ENCODE measurements around the gene UBIAD1. TPM values are rescaled to one million over a fixed set of nuclear protein-coding genes. Genes with fewer than 3 reads are reported as not detected.

Gene UBIAD1
- total and polyA plus RNA-seq, 10 of the 15 experiments (the other 5 are each of a cell fraction or from before 2014, with no cell fraction given): 4.5 to 23.8 (median 16.0) TPM

DNA sequence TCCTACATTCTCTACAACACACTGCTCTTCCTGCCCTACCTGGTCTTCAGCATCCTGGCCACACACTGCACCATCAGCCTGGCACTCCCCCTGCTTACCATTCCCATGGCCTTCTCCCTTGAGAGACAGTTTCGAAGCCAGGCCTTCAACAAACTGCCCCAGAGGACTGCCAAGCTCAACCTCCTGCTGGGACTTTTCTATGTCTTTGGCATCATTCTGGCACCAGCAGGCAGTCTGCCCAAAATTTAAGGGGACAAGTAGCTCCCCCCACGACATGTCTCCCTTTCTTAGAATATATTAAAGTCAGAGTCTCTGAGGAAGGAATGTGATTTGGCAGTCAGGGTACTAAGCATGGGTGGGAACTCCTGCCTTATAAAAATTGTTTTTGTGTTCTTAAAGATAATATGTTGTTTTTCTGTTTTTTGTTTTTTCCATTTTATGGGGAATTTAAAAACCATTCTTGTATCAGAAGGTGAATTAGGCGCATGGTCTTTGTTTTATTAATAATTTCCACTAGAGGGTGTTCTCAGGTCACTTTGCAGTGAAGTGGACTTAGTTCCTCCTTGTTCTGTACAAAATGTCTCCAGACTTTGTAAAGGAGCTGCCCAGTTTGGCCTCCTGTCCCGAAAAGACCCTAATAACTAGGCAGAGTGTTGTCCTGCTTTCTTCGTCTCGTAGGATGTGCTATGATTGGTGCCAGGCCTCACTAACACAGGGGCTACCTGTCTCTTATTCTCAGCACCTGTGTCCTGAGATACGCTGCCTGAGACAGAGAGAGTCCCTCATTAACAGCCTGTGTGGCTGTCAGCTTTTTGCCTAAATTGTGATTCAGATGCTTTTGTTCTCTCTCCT is 13.1 kb downstream of the UBIAD1 start:
- H3K4me1 ChIP-seq (ENCODE audit: control insufficient read depth, insufficient read depth, low read length): peaks cover 3% of the 10 kb centered on the region
- H3K27me3 ChIP-seq (replicated peaks in 1 of 2; ENCODE audit: control insufficient read depth in 2 of 2, insufficient read depth in 2 of 2, low read length in 1 of 2): no peaks in the 10 kb centered on the region
- TF ChIP-seq YBX1 (IDR thresholded peaks at IDR 0.05) (no peak), ASH2L (IDR thresholded peaks at IDR 0.05; ENCODE audit: borderline replicate concordance, low read depth) (no peak), RFX5 (IDR thresholded peaks at IDR 0.05; ENCODE audit: low read depth, low read length) (no peak), RAD21 (IDR thresholded peaks at IDR 0.05; ENCODE audit: insufficient read depth, low read depth, low read length) (0 out of 2 replicates have a peak, but pooled peaks have one; percentile 3), ZNF622 (IDR thresholded peaks at IDR 0.05) (no peak), HCFC1 (IDR thresholded peaks at IDR 0.05; ENCODE audit: low read length) (no peak), ZNF207 (IDR thresholded peaks at IDR 0.05; ENCODE audit: borderline replicate concordance) (no peak), POLR2AphosphoS5 (IDR thresholded peaks at IDR 0.05; ENCODE audit: low read length) (no peak), PML (IDR thresholded peaks at IDR 0.05; ENCODE audit: low read length) (no peak)
- TF ChIP-seq, protein P1, sequence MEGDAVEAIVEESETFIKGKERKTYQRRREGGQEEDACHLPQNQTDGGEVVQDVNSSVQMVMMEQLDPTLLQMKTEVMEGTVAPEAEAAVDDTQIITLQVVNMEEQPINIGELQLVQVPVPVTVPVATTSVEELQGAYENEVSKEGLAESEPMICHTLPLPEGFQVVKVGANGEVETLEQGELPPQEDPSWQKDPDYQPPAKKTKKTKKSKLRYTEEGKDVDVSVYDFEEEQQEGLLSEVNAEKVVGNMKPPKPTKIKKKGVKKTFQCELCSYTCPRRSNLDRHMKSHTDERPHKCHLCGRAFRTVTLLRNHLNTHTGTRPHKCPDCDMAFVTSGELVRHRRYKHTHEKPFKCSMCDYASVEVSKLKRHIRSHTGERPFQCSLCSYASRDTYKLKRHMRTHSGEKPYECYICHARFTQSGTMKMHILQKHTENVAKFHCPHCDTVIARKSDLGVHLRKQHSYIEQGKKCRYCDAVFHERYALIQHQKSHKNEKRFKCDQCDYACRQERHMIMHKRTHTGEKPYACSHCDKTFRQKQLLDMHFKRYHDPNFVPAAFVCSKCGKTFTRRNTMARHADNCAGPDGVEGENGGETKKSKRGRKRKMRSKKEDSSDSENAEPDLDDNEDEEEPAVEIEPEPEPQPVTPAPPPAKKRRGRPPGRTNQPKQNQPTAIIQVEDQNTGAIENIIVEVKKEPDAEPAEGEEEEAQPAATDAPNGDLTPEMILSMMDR (IDR thresholded peaks at IDR 0.05 in 2 of 3, conservative IDR thresholded peaks at IDR 0.05 in 1 of 3; ENCODE audit: control insufficient read depth in 2 of 3, extremely low read depth in 1 of 3, insufficient read depth in 1 of 3, low read depth in 3 of 3, low read length in 3 of 3): peak in 2 of 3 experiments; percentile 14 to 26; a peak in 3 of 6 replicates
- TF ChIP-seq, protein P2, sequence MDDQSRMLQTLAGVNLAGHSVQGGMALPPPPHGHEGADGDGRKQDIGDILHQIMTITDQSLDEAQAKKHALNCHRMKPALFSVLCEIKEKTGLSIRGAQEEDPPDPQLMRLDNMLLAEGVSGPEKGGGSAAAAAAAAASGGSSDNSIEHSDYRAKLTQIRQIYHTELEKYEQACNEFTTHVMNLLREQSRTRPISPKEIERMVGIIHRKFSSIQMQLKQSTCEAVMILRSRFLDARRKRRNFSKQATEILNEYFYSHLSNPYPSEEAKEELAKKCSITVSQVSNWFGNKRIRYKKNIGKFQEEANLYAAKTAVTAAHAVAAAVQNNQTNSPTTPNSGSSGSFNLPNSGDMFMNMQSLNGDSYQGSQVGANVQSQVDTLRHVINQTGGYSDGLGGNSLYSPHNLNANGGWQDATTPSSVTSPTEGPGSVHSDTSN (IDR thresholded peaks at IDR 0.05; ENCODE audit: insufficient replicate concordance, low read depth, low read length): no peak
- no peak overlapping the region for H3K27ac ChIP-seq (ENCODE audit: control insufficient read depth, insufficient read depth)
- BruUV-seq (replicated peaks): no TSS peak
- peaks cover 12% of the 10 kb centered on the region for H3K79me2 ChIP-seq (ENCODE audit: control insufficient read depth, insufficient read depth, low read length)
- in situ Hi-C loops (cut with MboI) (no loop called here), intact Hi-C loops (cut with micrococcal nuclease; ENCODE audit: unreplicated experiment) (no loop called here)
- H2AFZ ChIP-seq (ENCODE audit: control insufficient read depth, low read depth, low read length): no peak overlapping the region
- FAIRE-seq (no peak), DNase-seq (ENCODE audit: low read depth, low spot score) (no peak), ATAC-seq (no peak)
- ChIA-PET CTCF (interaction anchor here (1.3 kb wide), 1 partner anchor 359 kb away, joined by 4 read pairs; no protein-coding TSS in a partner anchor), RAD21 (ENCODE audit: unreplicated experiment) (no interaction called here), POLR2A (no interaction called here), SMC1A (ENCODE audit: uncharacterized antibody, unreplicated experiment) (interaction anchor here (1.1 kb wide), 1 partner anchor 8 kb away, joined by 3 read pairs; no protein-coding TSS in a partner anchor)
- H3K9ac ChIP-seq (ENCODE audit: control insufficient read depth, insufficient read depth, low read length): no peak overlapping the region
- peaks cover 4 to 19% of the 10 kb centered on the region in 2 experiments for H3K36me3 ChIP-seq (ENCODE audit: control insufficient read depth in 2 of 2, insufficient read depth in 2 of 2, low read length in 1 of 2)
- peaks cover 4% of the 10 kb centered on the region for H4K20me1 ChIP-seq (ENCODE audit: control insufficient read depth, insufficient read depth)
- 96% methylated on average over 7 of the region's 7 CpGs for WGBS (ENCODE audit: insufficient coverage, insufficient replicate concordance, low lambda C conversion rate, missing lambda C conversion rate)
- no peaks in the 10 kb centered on the region for H3K9me3 ChIP-seq (replicated peaks; ENCODE audit: control insufficient read depth, insufficient read depth, low read length)
- no peak overlapping the region for H3K4me3 ChIP-seq
- H3K4me2 ChIP-seq (ENCODE audit: control insufficient read depth, insufficient read depth): no peak overlapping the region

Measured in GM12878 (cell line).